ENCODE measurements around the gene KLK13.

The KLK13 gene

DNA sequence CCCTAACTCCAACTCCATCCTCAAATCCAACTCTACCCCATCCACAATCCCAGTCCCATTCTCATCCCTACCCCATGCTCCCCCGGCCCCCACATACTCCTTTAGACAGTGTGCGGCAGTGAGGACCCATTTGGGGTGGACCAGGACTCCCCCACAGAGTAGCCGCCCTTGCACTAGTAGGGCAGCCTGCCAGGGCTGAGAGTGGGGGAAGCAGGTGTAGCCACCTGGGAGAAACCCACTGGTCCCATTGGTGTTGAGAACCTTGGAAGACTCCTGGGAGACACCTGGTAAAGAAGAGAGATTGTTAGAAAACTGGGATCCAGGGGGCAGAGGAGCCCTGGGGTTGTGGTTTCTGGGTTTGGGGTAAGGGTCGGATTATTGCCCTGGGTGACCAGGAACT is 4.6 kb downstream of the KLK13 start:
- no peak for DNase-seq

DNA sequence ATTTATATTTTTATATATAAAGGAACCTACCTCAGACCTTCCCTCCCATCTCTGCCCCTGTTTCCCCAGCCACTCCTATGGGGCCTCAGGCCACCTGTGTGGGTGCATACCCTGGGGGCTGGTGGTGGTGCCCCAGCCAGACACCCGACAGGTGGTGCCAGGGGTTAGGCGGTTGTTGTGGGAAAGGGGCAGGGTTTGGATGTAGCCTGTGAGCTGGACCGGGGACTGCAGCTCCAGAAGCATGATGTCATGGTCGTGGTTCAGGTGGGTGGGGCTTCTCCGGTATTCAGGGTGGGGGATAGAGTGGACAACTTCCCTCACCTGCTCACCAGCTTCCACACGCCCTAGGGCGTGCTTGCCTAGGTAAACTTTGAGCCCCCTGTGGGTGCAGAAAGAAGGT is 5.2 kb downstream of the KLK13 start:
- no peak for DNase-seq

DNA sequence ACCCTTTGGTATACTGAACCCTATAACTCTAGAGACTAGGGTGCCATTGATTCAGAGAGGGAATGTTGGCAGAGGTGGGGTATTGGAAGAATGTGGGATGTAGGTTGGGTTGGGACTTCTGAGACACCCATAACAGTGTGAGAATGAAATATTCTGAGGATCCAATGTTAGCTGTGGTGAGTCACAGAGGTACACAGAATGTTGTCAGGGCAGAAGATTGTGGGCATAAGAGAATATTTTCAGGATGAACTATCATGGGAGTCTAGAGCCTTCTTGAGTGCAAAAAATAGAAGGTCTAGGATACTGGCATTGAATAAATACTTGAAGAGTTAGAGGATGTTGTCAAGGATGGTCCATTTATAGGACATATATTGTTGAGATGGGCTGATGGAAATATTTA is 9.0 kb downstream of the KLK13 start:
- DNase-seq: no peak

DNA sequence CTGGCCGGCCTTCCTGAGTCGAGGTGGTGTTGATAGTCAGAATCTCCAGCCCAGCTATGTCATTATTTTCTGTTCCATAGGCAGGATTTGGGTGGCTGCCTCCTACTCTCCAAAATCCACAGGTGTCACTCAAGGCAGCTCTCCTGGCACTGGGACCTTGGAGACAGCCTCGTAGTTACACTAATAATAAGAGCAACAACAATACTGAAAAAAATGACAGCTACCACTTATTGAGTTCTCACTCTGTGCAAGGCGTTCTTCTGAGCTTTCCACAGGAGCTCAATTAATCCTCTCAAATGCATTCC is 17.9 kb downstream of the KLK13 start:
- no peak for DNase-seq

DNA sequence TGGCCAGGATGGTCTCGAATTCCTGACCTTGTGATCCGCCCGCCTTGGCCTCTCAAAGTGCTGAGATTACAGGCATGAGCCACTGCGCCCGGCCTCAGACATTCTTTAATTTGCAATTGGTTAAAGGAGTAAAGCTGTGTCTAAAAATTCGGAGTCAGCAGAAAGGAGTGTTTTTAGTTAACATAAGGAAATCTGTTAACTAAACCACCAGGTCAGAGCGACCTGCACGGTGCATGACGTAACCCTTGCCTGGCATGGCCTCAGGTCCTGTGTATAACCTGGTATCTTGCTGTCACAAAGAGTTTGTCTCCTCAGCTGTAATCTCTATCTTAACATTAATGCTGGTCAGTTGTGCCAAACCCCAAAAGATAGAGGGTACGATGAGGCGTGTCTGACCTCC is 20.6 kb downstream of the KLK13 start:
- no peak for DNase-seq

DNA sequence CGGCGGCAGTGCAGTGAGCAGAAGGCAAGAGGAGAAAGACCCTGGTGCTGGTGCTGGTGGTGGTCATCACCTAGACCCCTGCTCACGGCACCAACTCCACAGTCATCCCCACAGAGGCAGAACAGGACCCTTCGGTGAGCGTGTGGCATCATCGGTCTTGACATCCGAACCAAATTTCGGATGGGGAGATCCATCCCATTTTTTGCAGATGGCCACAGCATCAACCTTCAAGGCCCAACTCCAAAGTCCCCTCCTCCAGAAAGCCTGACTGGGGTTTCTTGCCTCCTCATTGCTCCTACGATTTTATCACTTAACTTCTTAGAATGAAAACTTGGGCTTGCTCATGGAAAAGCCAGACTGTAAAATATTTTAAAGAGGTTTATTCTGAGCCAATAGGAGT is 21.4 kb downstream of the KLK13 start:
- no peak for DNase-seq

DNA sequence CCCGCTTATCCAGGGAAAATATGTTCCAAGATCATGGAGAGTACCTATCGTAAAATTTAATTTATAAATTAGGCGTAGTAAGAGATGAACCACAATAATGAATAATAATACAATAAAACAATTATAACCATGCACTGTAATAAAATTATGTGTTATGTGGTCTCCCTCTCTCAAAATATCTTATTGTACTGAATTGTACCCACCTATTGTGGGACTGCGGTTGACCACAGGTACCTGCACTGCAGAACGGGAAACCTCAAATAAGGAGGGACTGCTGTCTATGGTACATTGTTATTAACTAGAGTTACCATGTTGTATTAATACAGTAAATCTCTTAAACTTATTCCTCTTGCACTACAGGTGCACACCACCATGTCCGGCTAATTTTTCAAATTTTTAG is 24.7 kb downstream of the KLK13 start:
- DNase-seq: no peak

DNA sequence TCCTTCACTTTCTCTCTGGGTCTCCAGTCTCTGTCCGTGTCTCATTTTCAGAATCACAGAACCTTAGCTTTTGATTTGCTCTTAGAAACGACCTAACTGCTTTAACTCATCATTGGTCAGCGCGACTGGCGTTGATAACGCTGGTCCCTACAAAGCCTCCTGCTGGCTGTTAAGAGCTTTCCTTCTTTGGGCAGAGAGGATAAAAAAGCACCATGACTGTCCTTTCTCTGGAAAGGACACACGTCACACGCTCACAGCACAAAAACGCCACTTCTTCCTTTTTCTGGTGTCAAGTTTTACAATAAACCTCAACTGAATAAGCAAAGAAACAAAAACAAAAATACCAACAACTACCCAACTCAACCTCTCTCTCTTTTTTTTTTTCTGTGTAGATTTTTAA is 28.4 kb downstream of the KLK13 start:
- no peak for DNase-seq

DNA sequence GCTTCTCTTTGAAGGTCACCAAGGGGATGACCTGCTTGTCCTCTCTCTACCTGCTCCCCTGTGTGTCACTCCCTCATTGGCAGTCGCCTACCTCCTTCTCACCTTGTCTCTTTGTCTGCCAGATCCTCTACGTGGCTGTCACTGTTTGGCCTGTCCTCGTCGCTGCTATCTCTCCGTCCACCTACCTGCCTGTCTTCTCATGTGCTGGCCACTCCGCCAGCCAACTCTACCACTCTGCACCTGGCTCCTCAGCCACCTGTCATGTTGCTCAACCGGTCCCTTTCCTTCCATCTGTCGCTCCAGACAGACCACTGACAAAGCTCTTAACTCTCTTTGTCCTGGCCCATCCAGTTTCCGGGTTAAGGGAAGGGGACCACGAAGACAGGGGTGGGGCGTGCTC is 30.2 kb downstream of the KLK13 start, which contains the start of gene KLK12:
Gene KLK12, minus strand, starts transcription at position 299 of the 400 bp plus-strand sequence. CDS start 381 bp downstream, outside the sequence.
- DNase-seq: no peak

DNA sequence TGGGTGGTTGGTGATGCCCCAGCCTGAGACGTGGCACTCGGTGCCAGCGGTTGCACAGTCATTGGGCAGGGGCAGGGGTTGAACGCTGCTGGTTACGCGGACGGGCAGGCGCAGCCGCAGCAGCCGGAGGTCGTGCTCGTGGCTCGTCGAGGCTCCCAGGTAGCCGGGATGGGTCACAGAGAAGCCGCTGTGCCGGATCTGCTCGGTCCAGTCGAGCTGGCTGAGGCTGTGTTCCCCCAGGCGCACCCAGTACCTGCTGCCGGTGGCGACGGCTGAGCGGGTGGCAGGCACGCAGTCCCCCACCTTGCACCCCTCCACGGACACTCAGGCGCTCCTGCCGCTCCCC is 33.0 kb downstream of the KLK13 start:
- no peak for DNase-seq

DNA sequence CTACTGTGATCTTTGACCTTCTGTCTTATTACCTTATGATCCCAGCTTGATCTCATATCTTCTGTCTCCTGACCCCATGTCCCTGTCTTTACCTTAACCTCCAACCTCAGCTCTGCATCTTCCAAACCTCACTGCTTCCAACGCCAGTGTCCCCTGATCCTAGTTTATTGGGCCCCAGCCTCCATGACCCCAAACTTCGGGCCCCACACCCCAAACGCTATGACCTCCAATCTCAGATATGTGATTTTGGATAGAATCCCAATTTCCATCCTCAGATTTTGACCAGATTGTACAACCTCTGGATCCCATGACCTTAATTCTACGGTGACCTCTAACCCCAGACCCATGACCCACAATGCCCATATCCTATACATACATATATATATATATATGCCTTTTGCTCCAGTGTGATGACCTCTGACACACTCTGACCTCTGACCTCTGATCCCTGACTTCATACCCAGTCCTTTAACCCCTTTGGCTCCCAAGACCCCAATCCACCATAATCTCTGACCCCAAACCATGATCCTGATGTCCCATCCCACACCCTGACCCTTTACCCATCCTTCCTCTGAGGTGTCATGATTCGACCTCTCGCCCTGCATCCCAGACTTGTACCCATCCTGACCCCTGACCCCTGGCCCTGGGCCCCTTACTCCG is 33.5 kb downstream of the KLK13 start:
- DNase-seq: no peak

DNA sequence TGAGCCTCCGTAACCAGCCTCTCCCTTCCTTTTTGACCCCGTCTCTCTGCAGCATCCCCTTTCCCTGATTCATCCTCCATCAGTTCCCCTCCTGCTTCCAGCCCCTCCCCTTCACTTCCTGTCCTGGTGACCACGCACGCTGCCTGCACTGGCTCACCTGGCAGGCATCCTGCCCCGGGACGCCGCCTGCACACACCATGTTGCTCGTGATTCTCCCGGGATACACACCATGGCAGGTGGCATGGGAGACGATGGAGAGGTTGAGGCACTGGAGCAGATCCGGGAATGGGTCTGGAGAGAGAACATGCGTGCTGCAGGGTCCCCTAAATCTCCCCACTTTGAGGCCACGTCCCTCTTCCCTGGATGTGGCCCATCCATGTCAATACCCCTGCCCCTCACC is 34.3 kb downstream of the KLK13 start:
- no peak for DNase-seq

DNA sequence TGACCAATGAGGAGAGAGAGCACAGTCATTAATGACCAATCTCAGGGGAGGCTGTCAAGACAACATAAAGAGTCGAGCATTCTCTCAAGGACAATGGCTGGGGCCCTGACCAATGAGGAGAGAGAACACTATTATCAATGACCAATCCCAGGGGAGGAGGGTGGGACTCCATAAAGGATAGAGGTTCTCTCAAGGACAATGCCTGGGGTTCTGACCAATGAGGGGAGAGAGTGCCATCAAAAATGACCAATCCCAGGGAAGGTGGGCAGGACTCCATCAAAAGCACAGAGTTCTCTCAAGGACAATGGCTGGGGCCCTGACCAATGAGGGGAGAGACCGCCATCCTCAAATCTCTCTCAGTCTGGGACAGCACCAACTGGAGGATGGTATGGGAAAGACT is 35.2 kb downstream of the KLK13 start:
- no peak for DNase-seq

DNA sequence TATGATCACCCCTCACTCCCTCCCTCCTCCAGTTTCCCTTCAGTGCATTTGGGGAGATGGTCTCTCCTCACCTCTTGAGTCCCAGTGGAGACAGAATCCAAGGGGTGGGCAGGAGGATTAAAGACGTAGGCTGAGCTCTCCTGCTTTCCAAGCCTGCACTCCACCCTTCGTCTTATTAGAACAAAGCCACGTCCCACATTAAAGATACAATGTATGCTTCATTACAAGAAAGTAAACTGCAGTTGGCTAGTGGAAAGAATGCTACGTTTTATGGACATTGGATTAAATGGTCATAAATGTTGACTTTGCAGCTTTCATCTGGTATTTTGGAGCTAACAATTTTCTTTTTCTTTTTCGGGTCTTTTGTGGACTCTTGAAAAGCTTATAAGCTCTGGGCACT is 37.0 kb downstream of the KLK13 start:
- DNase-seq: no peak

DNA sequence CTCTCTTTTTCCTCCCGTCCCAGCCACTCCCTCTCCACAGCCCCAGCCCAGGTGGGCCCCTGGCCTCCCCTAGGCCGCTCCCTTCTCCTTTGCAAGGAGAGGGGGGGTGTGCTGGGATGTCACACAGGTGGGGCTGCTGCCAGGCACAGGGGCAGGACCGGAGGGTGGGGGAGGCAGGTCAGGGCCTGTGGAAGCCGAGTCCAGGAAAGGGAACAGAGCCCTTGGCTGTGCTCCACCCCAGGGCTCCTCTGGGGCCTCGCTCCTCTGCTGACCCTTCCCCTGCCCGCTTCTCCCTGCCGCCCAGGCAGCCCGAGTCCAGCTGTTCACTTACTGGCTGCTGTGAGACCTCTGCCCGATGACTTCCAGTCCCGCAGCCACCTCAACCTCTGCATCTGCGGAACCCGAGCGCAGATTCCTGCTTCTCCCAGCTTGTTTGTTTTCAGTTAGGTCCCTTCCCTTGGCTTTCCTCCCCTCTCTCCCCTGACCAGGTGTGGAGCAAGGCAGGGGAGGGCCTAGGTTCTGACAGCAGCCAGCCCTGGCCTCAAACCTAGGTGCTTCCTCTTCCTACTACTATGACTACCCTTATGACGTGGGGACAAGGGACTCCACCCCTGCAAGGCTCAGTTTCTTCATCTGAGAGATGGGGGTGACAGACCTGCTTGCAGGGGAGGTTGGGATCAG is 37.6 kb downstream of the KLK13 start:
- DNase-seq: no peak

DNA sequence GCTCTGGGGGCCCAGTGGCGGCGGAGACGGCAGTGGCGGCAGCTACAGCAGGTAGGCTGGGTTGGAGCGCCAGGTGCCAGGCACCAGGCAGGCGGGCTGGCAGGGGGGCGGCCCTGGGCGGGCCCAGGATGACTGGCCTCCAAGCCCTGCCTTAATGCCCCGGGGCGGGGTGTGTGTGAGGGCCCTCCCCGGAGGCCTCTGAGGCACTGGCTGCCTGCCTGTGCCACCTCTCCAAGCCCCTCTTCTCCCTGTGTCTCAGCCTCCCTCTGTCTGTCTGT is 38.4 kb downstream of the KLK13 start, which contains the start of gene KLK11:
Gene KLK11, minus strand, starts transcription at position 63 of the 278 bp plus-strand sequence. CDS start 985 bp downstream, outside the sequence.
- DNase-seq: no peak

DNA sequence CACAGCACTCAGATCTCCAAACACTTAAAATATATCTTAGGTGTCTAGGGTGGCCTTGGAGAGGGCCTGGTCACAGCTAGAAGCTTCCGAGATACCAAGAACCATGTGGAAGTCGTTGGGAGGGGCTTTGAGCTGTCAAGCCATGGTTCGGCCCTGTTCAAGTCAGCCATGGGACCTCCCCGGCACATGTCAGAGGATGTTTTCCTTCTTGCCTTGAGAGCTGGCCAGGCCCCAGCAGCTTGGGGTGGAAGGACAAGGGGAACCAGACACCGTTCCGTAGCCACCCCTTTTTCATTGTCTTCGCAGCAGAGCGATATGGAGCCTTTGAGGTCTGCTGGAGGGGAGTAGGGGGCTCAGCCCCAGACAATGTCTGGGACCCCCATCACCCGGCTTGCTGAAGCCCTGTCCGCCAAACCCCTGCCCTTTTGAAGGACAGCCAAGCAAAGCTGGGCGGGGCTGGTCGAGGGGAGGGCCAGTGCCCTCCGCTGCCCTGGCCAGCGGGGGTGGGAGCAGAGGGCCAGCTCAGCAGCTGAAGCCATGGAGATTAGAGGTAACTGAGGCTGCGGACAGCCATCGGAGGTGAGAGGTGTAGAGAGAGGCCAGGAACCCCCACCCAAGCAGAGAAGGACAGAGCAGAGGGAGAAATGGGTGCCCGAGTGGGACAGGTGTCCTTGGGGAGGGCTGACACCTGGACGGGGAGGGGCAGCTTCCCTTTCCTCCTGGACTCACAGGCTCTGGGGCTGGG is 38.9 kb downstream of the KLK13 start:
- no peak for DNase-seq

DNA sequence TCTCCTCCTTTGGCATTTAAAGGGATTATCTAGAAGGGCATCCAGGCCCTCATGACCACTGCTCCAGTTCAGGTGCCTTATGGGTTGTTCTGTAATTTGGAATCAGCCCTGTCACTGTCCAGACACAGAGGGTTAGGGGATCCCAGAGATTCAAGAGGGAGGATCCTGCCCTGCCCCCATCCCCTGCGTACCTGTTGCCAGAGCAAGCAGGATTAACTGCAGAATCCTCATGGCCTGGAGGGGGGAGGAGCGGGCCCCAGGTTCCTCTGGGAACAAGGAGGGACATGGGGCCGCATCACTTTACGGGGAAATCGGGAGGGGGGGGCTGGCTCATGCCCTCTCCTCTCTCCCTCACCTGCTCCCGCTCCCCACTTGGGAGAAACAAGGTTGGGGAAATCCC is 39.5 kb downstream of the KLK13 start:
- no peak for DNase-seq

DNA sequence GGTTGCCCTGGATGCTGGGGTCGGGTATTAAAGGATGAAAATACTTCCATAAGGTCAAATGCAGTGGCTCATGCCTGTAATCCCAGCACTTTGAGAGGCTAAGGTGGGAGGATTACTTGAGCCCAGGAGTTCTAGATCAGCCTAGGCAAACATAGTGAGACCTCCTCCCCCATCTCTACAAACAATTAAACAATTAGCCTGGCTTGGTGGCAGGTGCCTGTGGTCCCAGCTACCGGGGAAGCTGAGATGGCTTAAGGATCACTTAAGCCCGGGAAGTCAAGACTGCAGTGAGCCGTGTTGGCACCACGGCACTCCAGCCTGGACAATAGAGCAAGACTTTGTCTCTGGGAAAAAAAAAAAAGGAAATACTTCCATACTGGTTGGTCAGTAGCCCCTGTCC is 40.0 kb downstream of the KLK13 start:
- DNase-seq: no peak

DNA sequence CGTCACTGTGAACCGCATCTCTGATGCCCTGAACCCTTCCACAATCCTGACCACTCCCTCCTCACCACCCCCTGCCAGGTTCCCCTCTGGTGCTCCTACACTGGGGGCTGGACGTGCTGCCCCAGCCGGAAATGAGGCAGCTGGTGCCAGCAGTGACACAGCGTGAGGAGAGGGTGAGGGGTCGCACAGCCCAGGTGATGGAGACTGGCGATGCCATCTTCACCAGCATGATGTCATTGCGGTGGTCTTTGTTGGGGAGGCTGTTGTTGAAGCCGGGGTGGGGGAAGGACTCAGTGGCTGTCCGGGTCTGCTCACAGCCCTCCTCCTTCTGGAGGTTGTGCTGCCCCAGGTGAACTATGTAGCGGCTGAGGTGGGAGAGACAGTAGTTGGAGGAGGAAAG is 40.9 kb downstream of the KLK13 start:
- no peak for DNase-seq

DNA sequence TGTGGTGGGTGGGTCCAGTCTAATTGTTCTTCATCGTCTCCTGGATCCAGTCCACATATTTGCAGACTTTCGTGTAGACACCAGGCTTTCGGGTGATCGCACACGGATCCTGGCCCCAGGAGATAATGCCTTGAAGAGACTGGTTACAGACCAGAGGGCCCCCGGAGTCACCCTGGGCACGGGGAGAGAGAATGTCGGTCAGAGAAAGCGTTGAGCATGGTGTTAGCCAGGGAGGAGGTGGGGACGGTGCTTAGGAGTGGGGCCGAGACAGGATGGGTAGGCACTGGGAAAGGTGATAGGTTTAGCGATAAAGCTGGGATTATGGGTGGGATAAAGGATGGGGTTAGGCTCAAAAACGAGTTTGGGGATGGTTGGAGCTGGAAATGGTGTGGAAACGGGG is 42.4 kb downstream of the KLK13 start:
- no peak for DNase-seq

DNA sequence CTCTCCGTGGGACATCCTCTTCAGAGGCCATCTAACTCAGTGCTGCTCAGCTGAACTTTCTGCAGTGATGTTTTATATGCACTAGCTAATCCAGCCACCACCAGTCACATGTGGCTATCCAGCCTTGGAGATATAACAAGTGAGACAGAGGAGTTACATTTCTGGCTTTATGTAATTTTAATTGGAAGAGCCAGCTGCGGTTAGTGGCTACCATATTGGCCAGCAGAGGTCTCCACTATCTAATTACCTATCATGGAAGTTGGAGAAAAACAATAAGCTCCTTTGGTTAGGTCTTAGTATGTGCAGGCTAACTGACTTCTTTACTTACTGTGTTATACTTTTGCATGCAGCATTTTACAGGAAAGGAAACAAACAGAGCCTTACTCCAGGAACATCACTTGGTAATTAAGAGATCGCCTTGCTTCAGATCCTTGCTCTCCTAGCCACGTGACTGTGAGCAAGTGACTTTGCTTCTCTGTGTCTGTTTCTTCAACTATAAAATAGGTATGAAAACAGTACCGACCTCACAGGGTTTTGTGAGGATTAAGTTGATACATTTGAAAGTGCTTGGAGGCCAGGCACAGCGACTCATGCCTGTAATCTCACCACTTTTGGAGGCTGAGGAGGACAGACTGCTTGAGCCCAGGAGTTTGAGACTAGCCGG is 43.8 kb downstream of the KLK13 start:
- peak; percentile 47 for DNase-seq

DNA sequence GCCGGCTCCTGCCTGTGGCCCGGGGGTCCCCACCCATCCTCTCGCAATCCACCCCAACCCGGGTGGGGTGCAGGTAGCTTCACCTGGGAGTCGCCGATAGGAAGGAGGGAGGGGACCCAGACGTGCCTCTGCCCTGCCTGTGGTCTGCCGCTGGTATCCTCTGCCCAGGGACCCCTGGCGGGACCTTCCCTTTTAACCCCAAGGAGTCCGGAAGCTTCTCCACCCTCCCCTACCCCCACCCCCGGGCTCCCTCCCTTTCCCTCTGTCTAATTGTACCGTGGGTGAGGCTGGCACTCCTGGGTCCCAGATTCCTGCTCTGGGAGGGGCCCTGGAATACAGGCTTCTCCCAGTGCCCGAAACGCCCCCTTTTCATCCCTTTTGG is 45.4 kb downstream of the KLK13 start, which contains the start of gene KLK10:
Gene KLK10, minus strand, starts transcription at position 166 of the 382 bp plus-strand sequence. CDS start 579 bp downstream, outside the sequence.
- no peak for DNase-seq

Data from MV-4-11 (cell line).